ENCODE data around the gene NRTN. TPM values are rescaled to one million over a fixed set of nuclear protein-coding genes. Genes with fewer than 3 reads are reported as not detected.

Gene NRTN
- total and polyA plus RNA-seq, 2 of the 13 experiments (the other 11 are each of a cell fraction or from before 2014, with no cell fraction given), result 4.1 to 5.3 TPM

DNA sequence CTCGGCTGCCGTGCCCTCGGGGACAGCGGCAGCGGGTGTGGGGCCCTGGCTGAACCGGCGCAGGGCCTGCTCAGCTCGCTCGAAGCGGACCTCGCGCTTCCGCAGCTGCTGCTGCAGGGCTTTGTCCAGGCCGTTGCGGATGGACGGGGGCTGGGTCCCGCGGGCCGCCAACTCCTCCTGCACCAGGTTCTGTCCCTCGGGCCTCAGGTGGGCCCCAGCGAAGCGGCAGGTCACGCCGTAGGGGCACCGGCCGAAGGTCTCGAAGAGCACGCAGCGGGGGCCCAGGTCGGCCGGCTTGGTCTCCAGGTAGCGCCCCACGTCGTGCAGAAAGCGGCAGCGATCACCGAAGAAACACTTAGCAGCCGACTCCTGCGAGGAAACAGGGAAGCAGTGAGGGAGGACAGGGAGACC lies 15.5 kb upstream of the NRTN start (continued):
- TF ChIP-seq NAIF1 (CRISPR knock-in tag; IDR thresholded peaks at IDR 0.05; ENCODE audit: borderline replicate concordance) (no peak), ARID5B (CRISPR knock-in tag; IDR thresholded peaks at IDR 0.05) (no peak), RBFOX2 (IDR thresholded peaks at IDR 0.05; ENCODE audit: low read depth, low read length) (peak; percentile 52), RBM22 (optimal IDR thresholded peaks at IDR 0.05; ENCODE audit: low read length) (no peak)

- peaks cover 17 to 40% of the 10 kb centered on the region in 2 experiments; a peak in 4 of 5 replicates for H3K36me3 ChIP-seq (replicated peaks in 1 of 2; ENCODE audit: control insufficient read depth in 1 of 2, insufficient read depth in 2 of 2, low read length in 2 of 2)
- FAIRE-seq, result no peak
- no peaks in the 10 kb centered on the region for H4K20me1 ChIP-seq (ENCODE audit: insufficient read depth, low read length)
- H3K4me1 ChIP-seq (ENCODE audit: insufficient read depth, low read length), result peaks cover 29% of the 10 kb centered on the region
- no peaks in the 10 kb centered on the region for H3K9me3 ChIP-seq (ENCODE audit: low read length)
- ATAC-seq, result no peak
- CTCF ChIA-PET (ENCODE audit: low intra/inter-chr PET ratio, low total read pairs), result no interaction called here
- peak overlapping the region; percentile 50 to 79 (median 63) for H3K4me3 ChIP-seq (replicated peaks in 1 of 3; ENCODE audit: insufficient read depth in 1 of 3, low read depth in 2 of 3, low read length in 3 of 3)
- no peak overlapping the region for H2AFZ ChIP-seq (ENCODE audit: low read length)
- no peaks in the 10 kb centered on the region for H3K27me3 ChIP-seq (ENCODE audit: control insufficient read depth in 1 of 2, insufficient read depth in 2 of 2, low read length in 2 of 2)
- no peaks in the 10 kb centered on the region for H3K79me2 ChIP-seq (ENCODE audit: insufficient read depth, low read length)
- peak overlapping the region; percentile 86 for H3K9ac ChIP-seq (ENCODE audit: insufficient read depth, low read depth, low read length)
- no TSS peak for BruUV-seq (replicated peaks)
- POLR2A ChIA-PET, result interaction anchor here (1.2 to 2.0 kb wide), 9 partner anchors 9 to 114 kb away, joined by 3 to 7 read pairs (median 4); partner anchors contain the start of genes CATSPERD, LONP1 and NDUFA11
- H3K27ac ChIP-seq (ENCODE audit: extremely low read length, insufficient read depth, low read length), result peak overlapping the region; percentile 93
- 87% methylated on average over 22 of the region's 26 CpGs for WGBS (ENCODE audit: low lambda C conversion rate)
- intact Hi-C loops (cut with micrococcal nuclease; ENCODE audit: unreplicated experiment), result loop anchor here (2.0 kb wide), 1 partner anchor 71 kb away; no protein-coding TSS in a partner anchor
- H3K4me2 ChIP-seq (ENCODE audit: low read depth, low read length), result peak overlapping the region; percentile 92
- DNase-seq (ENCODE audit: low spot score), result no peak
- in situ Hi-C loops (cut with HindIII; ENCODE audit: extremely low pct_ligation_motif_present, low pct_unique_long_range_greater_than_20kb), result no loop called here
- TF ChIP-seq ZNF501 (CRISPR knock-in tag; IDR thresholded peaks at IDR 0.05) (no peak), ETV6 (CRISPR knock-in tag; conservative IDR thresholded peaks at IDR 0.05) (no peak), REL (CRISPR knock-in tag; conservative IDR thresholded peaks at IDR 0.05) (0 out of 2 replicates have a peak, but pooled peaks have one; percentile 35), ZBTB3 (CRISPR knock-in tag; IDR thresholded peaks at IDR 0.05; ENCODE audit: borderline replicate concordance, low read depth) (no peak), ZNF777 (CRISPR knock-in tag; IDR thresholded peaks at IDR 0.05) (no peak), FOSL1 (CRISPR knock-in tag; IDR thresholded peaks at IDR 0.05; ENCODE audit: borderline replicate concordance) (no peak), MZF1 (CRISPR knock-in tag; IDR thresholded peaks at IDR 0.05; ENCODE audit: borderline replicate concordance) (0 out of 2 replicates have a peak, but pooled peaks have one; percentile 22)
- TF ChIP-seq, protein P1, sequence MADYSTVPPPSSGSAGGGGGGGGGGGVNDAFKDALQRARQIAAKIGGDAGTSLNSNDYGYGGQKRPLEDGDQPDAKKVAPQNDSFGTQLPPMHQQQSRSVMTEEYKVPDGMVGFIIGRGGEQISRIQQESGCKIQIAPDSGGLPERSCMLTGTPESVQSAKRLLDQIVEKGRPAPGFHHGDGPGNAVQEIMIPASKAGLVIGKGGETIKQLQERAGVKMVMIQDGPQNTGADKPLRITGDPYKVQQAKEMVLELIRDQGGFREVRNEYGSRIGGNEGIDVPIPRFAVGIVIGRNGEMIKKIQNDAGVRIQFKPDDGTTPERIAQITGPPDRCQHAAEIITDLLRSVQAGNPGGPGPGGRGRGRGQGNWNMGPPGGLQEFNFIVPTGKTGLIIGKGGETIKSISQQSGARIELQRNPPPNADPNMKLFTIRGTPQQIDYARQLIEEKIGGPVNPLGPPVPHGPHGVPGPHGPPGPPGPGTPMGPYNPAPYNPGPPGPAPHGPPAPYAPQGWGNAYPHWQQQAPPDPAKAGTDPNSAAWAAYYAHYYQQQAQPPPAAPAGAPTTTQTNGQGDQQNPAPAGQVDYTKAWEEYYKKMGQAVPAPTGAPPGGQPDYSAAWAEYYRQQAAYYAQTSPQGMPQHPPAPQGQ (CRISPR knock-in tag; IDR thresholded peaks at IDR 0.05; ENCODE audit: borderline replicate concordance), result no peak
- TF ChIP-seq, protein P2, sequence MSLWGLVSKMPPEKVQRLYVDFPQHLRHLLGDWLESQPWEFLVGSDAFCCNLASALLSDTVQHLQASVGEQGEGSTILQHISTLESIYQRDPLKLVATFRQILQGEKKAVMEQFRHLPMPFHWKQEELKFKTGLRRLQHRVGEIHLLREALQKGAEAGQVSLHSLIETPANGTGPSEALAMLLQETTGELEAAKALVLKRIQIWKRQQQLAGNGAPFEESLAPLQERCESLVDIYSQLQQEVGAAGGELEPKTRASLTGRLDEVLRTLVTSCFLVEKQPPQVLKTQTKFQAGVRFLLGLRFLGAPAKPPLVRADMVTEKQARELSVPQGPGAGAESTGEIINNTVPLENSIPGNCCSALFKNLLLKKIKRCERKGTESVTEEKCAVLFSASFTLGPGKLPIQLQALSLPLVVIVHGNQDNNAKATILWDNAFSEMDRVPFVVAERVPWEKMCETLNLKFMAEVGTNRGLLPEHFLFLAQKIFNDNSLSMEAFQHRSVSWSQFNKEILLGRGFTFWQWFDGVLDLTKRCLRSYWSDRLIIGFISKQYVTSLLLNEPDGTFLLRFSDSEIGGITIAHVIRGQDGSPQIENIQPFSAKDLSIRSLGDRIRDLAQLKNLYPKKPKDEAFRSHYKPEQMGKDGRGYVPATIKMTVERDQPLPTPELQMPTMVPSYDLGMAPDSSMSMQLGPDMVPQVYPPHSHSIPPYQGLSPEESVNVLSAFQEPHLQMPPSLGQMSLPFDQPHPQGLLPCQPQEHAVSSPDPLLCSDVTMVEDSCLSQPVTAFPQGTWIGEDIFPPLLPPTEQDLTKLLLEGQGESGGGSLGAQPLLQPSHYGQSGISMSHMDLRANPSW (CRISPR knock-in tag; IDR thresholded peaks at IDR 0.05; ENCODE audit: borderline replicate concordance), result 0 out of 2 replicates have a peak, but pooled peaks have one; percentile 8
Observed at GRCh38 chr19:5789886-5790558, 14.8 kb upstream of the NRTN start.
